ENCODE results near the gene IDE.

DNA sequence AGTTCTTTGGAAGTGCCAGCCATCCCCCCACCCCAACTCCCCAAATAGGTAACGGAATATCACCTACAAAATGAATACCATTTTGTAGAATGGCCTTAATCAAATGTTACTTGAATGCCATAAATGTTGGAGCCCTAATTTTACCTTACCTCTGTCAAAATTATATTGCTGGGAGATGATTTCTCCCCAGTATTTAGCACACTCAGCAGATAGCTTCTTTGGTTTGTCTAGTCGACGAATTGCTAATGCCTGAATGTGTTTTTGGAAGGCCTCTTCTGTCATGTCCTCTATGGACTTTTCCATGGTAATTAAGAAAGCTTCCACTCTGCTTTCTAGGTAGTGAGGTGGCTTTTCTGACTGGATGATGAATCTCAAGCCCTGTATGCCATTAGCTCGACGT, 110.3 kb downstream of the IDE start:
- TF ChIP-seq, protein P1, sequence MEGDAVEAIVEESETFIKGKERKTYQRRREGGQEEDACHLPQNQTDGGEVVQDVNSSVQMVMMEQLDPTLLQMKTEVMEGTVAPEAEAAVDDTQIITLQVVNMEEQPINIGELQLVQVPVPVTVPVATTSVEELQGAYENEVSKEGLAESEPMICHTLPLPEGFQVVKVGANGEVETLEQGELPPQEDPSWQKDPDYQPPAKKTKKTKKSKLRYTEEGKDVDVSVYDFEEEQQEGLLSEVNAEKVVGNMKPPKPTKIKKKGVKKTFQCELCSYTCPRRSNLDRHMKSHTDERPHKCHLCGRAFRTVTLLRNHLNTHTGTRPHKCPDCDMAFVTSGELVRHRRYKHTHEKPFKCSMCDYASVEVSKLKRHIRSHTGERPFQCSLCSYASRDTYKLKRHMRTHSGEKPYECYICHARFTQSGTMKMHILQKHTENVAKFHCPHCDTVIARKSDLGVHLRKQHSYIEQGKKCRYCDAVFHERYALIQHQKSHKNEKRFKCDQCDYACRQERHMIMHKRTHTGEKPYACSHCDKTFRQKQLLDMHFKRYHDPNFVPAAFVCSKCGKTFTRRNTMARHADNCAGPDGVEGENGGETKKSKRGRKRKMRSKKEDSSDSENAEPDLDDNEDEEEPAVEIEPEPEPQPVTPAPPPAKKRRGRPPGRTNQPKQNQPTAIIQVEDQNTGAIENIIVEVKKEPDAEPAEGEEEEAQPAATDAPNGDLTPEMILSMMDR (IDR thresholded peaks at IDR 0.05; ENCODE audit: low read length) = no peak
- TF ChIP-seq EZH2 (optimal IDR thresholded peaks at IDR 0.05; ENCODE audit: low read depth, low read length) (no peak), EZH2phosphoT487 (IDR thresholded peaks at IDR 0.05; ENCODE audit: low read length) (no peak)
